ENCODE results near the gene ACSM3.
A peak's percentile ranks its signal among the peaks of the same experiment; 100 is the strongest.
"Not testable (repeated sequence)": the region's sequence is repeated elsewhere in the genome, so short reads cannot be mapped to it uniquely, and the experiment has no call there.

Gene ACSM3, protein sequence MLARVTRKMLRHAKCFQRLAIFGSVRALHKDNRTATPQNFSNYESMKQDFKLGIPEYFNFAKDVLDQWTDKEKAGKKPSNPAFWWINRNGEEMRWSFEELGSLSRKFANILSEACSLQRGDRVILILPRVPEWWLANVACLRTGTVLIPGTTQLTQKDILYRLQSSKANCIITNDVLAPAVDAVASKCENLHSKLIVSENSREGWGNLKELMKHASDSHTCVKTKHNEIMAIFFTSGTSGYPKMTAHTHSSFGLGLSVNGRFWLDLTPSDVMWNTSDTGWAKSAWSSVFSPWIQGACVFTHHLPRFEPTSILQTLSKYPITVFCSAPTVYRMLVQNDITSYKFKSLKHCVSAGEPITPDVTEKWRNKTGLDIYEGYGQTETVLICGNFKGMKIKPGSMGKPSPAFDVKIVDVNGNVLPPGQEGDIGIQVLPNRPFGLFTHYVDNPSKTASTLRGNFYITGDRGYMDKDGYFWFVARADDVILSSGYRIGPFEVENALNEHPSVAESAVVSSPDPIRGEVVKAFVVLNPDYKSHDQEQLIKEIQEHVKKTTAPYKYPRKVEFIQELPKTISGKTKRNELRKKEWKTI

DNA sequence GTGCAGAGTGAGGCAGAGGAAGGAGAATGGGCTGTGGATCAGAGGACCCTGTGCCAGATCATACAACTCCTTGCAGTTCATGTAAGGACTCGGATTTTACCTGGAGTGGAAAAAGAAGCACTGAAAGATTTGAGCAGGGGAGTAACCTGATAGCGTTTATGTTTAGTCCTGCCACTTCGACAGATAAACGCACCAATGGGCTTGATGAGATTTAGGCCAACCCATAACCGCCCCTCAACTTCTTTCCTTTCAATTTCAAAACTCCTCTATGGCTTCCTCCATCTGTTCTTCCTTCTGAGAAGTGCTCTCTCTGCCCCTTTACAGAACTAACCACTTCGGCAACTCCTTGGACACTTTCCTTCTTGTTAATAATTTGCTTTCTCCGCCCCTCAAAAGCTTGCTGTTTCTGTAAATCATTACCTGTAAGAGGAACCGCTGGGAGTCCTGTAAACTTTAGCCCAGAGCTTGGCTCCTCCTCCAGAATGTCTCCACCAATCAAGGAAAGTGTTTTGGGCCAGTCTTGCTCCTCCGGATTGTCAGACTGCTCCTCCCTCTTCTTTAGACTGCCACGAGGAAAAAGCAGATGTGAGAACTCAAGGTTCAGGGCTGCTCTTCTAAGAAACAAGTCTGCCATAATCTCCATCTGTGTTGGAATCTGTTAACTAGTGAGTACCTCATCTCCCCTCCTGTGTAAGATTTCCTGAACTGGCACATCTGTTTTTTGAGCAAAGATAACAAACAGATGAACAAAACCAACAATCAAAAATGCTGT, at the start of gene ACSM3:
TSS of gene ACSM3 (plus strand) at position 554 of the 772 bp plus-strand sequence. CDS start 6,021 bp downstream, outside the sequence.
- no peak for DNase-seq (ENCODE audit: extremely low read depth in 1 of 2, low read depth in 1 of 2)

DNA sequence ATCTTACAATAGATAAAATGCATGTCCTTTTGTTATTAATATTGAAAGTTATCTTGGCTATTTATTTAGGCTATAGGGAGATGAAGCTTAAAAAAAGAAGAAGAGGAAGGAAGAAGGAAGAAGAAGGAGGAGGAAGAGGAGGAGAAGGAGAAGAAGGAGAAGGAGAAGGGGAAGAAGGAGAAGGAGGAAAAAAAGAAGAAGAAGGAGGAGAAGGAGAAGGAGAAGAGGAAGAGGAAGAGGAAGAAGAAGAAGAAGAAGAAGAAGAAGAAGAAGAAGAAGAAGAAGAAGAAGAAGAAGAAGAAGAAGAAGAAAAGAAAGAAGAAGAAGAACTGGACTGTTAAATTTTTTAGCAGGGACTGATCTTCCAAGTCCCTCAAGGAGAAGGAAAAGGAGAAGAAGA, 46.1 kb upstream of the ACSM3 start:
- not testable (repeated sequence) for DNase-seq (ENCODE audit: extremely low read depth in 1 of 2, low read depth in 1 of 2)

DNA sequence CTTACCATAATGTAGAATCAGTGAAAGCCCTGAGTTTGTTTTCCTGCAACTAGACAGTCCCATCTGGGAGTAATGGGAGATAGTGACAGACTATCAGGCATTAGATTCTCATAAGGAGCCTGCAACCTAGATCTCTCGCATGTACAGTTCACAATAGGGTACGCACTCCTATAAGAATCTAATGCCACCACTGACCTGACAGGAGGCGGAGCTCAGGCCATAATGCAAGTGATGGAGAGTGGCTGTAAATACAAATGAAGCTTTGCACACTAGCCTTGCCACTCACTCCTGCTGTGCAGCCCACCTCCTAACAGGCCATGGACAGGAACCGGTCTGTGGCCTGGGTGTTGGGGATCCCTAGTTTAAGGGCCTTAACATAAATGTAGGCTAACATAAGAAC, 43.6 kb upstream of the ACSM3 start:
- DNase-seq (ENCODE audit: extremely low read depth in 1 of 2, low read depth in 1 of 2): no peak

DNA sequence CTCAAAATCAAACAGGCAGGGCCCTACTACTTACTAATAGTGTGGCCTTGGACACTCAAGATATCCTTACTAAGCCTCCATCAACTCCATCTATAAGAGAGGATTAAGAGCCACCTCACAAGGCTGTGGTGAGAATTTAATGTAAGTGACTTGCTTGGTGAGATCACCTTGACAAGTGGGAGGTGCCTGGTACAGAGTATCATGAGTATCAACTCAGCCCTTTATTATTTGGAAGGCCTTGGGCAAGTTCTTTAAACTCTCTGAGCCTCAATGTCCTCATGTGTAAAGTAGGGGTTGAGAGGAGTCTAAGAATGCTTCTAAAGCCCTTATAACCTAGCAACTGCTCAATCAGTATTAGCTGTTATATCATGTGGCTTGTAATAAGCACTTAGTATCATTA, 37.2 kb upstream of the ACSM3 start:
- no peak for DNase-seq (ENCODE audit: extremely low read depth in 1 of 2, low read depth in 1 of 2)

DNA sequence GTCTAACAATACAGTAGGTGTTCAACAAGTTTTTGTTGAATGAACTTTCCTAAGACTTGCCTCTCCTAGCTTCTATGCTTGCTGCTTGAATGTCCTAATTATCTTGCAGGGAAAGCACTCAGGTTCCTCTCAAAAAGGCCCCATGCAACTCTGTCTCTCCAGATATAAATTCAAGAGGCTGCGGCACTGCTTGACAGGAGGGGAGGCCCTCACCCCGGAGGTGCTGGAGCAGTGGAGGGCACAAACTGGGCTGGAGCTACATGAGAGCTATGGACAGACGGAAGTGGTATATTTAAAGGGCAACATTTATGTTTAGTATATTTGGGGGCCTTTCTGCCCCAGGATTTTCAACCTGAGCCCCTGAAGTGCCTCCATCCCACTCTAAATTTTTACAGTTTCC, 36.6 kb upstream of the ACSM3 start:
- DNase-seq (ENCODE audit: extremely low read depth in 1 of 2, low read depth in 1 of 2): no peak

DNA sequence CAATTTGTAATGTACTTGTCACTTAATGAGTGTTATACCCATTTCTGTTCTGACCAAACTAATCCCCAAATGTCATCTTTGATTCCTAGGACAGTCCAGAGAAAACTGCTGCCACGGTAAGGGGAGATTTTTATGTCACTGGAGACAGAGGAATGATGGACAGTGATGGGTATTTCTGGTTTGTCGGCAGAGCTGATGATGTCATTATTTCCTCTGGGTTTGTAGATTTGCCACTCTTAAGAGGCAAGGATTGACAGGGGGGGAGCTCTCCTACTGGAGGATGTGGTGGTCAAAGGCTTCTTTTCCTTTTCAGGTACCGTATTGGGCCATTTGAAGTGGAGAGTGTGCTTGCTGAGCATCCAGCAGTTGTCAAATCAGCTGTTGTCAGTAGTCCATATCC, 34.7 kb upstream of the ACSM3 start:
- DNase-seq (ENCODE audit: extremely low read depth in 1 of 2, low read depth in 1 of 2): no peak

DNA sequence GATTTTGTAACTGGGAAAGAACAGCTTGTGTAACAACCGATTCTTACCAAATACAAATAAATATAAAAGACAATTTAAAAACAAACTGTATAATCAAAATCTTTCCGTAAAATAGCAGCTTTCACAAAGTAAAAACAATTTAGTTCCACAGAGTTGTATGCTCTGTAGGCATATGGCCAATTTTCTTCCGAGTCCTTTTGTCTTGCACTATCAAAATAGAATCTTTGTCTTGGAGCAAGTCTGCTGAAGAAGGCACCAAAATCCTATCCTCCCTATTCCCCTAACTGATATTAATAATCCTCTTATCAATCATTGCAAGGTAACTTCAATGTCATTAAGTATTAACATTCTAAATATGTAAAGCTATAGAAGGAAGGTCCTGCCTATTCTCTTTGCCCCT, 29.8 kb upstream of the ACSM3 start:
- no peak for DNase-seq (ENCODE audit: extremely low read depth in 1 of 2, low read depth in 1 of 2)

DNA sequence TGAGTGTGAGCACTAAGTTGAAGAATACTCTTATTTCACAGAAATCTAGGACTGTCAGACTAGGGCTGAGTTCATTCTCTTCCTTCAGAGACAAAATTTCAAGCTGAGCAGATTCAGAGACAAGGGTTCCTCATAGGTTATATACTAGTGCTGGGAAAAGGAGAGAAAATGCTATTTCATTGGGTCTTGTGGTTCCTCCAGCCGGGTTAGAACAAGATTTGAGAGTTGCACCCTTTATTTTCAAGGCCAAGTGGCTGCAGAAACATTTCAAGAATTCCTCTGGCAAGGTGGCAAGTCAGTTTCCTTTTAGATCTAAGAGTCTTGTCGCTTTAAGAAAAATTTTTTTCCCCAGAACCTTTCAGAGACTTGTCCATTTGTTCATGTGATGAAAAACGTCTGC, 29.0 kb upstream of the ACSM3 start:
- DNase-seq (ENCODE audit: extremely low read depth in 1 of 2, low read depth in 1 of 2): no peak

DNA sequence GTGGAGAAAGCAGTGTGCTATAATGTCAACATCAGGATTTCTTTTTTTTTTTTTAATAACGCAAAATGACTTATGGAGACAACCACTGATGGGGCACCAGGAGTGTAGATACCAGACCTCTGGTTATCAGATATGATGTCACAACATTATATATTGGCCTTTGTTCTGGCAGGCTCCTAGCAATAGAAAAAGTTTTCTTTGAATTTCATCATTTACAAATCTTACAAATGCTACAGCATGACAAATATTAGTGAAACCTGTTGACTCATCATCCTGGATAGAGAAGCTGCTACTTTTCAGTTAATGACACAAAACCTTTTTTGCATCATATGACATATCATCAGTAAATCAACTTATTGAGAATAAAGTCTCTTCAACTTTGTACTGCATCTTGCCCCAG, 28.3 kb upstream of the ACSM3 start:
- no peak for DNase-seq (ENCODE audit: extremely low read depth in 1 of 2, low read depth in 1 of 2)

DNA sequence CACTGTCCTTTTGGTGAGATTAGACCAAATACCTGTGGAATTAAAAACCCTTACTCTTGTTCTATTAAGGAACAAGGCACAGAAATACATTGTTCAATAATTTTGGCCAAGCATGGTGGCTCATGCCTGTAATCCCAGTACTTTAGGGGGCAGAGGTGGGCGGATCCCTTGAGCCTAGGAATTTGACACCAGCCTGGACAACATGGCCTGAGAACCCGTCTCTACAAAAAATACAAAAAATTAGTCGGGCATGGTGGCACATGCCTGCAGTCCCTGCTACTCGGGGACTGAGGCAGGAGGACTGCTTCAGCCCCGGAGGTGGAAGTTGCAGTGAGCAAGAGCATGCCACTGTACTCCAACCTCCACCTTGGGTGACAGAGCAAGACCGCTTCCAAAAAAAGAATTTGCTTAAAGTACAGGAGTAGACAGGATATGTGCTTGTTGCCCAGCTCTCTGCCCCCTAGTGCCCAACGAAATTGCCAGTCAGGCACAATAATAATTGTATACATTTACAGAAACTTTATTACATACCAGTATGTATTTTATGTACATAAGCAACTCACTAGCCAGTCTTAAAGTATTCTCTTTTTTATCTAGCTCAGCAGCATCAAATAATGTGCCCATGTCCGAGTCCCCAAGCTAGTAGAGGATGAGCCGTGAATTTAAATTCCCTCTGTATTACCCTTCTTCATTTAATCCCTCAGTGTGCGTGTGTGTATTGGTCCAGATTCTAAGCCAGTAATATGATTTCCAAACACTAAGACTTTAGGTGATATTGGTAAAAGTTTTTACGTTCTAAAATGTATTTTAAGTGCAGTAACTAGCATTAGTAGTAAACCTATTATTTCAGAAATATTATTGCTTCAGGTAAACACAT, 23.6 kb upstream of the ACSM3 start:
- DNase-seq (ENCODE audit: extremely low read depth in 1 of 2, low read depth in 1 of 2): no peak

DNA sequence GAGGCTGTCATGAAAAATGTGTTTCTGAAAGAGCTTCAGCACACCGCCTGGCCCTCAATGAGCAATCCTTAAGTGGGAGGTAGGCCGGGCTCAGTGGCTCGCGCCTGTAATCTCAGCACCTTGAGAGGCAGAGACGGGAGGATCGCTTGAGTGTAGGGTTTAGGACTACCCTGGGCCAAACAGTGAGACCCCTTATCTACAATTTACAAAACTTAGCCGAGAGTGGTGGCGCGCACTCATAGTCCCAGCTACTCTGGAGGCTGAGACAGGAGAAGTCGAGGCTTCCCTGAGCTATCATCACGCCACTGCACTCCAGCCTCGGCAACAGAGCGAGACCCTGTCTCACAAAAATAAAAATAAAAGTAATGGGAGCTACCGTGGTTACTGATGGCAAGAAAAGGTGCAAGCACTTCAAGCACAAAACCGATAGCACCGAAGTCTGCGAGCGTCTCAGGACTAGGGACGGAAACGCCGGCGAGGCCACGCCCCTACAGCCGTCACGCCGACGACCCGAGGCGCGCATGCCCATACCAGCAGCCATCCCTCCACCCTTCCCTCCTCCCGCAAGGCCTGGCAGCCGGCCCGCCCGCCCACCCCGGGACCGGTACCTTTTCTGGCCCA, 22.8 kb upstream of the ACSM3 start:
- peak; percentile 71 to 83 for DNase-seq (ENCODE audit: extremely low read depth in 1 of 2, low read depth in 1 of 2)

DNA sequence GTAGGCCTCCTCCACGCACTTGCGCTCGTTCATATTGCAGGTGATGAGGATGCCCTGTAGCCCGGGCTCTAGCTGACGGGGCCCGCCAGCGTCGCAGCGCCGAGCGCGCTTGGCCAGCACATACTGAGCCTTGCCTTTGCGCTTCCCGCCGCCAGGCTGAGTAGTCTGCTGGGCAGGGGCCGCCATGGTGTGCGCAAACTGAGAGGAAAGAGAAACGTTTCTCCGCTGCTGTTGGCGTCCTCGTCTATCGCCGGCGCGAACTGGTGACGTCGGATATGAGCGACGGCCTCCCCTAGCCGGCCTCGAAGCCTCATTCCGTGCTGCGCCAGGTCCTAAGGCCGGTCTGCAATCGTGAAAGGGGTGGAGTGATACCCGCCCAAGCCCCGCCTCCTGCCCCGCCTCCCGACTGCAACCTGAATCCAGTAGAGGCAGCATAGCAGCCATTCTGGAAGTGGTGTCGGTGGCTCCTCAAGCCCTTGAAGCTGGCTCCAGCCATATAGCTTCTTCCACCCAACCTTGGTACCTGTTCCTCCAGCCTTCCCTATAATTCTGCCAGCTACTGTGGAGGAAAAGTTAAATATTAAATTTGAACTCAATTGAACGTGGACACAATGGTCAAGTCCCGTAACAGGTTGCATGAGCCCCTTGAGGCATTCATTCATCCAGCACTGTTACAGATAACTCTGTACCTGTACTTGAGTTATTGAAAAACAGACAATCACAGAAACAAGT, 22.1 kb upstream of the ACSM3 start, which contains the start of gene THUMPD1:
TSS of gene THUMPD1 (minus strand) at position 265 of the 732 bp plus-strand sequence. CDS start at position 186, 79 bp downstream.
- DNase-seq (ENCODE audit: extremely low read depth in 1 of 2, low read depth in 1 of 2): peak; percentile 95 to 97

DNA sequence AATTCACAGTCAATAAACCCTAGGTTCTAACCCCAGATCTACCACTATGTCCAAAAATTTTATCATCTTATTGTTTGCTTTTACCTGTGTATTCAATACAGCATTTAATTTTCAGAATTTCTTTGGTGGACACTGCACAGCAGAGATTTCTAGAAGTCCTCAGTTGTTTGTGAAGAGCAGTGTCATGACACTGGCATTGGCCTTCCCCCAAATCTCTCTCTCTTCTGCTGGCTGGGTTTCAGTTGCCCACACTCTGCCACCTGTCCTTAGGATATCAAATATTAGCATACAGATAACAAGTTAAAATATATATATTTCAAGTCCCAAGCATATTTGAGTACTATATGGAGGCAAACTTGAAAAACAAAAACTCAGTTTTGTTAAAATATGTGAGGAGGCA, 20.2 kb upstream of the ACSM3 start:
- DNase-seq (ENCODE audit: extremely low read depth in 1 of 2, low read depth in 1 of 2): no peak

DNA sequence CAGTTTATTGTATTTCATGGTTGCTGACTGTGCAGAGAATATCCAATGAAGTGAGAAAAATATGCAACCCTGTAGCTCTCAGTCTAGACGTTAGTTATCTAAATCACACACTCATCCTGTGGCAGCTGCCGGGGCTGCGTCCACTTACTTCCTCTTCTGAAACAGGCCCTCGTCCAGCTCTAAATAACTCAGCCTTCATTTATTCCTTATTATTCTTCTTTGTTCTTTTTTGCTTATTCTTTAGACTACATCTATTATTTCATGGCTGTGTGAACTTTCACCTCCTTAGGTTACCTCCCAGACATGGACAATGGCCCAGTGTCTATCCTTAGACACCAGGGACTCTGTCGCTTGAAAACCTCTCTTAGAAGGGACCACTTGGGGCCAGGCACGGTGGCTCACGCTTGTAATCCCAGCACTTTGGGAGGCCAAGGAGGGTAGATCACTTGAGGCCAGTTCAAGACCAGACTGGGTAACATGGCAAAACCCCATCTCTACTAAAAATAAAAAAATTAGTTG, 18.8 kb upstream of the ACSM3 start:
- no peak for DNase-seq (ENCODE audit: extremely low read depth in 1 of 2, low read depth in 1 of 2)

DNA sequence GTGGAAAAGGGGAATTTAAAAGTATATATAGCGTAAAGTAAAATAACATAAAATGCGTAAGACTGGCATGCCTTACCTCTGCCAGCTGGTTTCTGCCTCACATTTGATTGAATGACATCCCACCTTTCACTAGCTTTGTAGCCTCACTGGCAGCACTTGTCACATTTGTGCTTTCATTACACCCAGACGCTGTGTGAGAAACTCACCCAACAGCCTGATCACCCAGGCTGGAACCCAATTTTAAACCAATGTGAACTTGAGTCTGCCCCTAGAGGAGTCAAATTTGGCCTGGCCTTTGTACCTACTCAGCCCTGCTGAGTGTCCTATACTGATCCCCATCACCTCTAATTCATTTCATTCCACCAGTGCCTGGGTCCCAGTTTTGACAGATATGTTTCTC, 17.4 kb upstream of the ACSM3 start:
- DNase-seq (ENCODE audit: extremely low read depth in 1 of 2, low read depth in 1 of 2): no peak

DNA sequence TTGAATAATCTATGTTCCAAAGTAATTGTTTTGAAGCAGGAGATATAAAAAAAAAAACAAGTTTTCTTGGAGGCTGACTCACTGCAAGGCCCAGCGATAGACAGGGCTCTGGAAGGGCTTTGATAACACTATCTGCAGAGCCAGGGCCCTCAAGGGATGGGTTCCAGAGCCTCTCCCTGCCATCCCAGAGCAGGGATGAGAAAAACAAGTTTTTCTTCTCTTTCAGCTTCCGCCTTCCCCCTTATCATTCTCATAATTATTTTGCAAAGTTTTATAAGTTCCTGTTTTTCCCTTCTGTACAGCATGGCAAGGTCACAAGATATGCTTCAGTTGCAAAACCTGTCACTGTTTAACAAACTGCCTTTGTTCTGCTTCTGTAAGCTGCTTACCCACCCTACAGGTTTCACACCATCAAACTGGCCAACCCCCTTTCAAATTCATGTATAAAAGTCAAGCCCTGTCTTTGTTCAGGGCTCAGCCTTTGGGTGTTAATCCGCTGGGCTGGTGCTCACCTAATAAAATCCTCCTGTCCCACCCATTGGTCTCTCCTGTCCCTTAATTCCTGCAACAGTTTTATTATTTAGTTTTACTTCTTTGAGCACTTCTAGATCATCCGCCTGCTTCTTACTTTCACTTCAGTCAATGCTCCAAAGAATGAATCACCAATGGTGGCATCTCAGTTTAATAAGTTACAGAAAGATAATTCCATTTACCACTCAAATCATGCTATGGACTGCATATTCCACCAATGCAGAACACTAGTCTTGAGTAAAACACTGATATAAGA, 16.6 kb upstream of the ACSM3 start:
- DNase-seq (ENCODE audit: extremely low read depth in 1 of 2, low read depth in 1 of 2): no peak

DNA sequence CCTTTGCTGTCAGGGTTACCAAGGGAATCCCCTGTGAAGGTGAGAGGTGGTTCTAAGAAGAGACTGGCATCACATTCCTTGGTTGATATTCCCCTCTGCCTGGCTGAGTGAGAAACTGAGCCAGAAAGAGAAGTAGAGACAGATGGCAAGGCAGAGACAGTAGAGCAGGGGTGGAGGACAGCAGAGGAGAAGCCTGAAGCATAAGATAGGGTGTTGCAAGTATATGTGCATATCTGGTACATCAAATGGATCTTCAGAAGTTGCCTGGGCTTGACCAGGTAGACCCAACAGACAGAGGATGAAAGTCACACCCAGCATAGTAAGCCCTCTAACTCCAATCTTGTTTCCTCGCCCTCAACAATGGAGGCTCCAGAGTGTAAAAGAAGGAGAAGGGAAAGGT, 14.3 kb upstream of the ACSM3 start:
- DNase-seq (ENCODE audit: extremely low read depth in 1 of 2, low read depth in 1 of 2): no peak

DNA sequence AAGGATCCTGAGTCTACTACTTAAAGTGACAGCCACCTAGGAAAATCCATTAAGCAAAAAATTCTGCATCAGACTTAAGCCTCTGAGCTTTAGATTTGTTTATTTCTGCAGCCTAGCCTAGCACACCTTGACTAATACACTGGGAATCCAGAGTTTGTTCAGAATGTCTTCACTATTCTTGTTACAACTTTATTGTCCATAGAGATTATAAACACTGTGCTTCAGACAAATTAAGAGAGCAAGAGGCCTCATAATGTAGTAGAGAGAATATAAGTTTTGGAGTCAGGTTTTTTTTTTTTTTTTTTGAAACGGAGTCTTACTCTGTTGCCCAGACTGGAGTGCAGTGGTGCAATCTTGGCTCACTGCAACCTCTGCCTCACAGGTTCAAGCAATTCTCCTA, 13.3 kb upstream of the ACSM3 start:
- DNase-seq (ENCODE audit: extremely low read depth in 1 of 2, low read depth in 1 of 2): no peak

DNA sequence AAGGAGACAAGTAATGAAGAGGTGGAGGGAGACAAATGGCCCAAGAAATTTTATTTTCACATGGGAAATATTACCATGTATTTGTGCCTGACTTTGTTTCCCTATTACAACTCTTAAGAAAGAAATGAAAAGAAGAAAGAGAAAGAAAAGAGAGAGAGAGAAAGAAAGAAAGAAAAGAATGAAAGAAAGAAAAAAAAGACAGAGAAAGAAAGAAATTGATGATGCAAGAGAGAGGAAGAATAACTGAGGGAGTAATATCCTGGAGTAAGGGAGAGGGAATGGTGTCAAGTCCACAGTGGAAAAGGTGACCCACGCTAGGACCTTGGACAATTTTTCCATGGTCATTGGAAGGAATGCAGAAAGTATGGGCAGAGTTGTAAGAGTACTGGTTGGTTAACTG, 10.1 kb upstream of the ACSM3 start:
- DNase-seq (ENCODE audit: extremely low read depth in 1 of 2, low read depth in 1 of 2): no peak
